Upper lobe of left lung (tissue), 6 donors: Measurements from ENCODE around the gene AKTIP. TPM values are rescaled to one million over a fixed set of nuclear protein-coding genes. Genes with fewer than 3 reads are reported as not detected.
"Not testable (repeated sequence)": the region's sequence is repeated elsewhere in the genome, so short reads cannot be mapped to it uniquely, and the experiment has no call there.

Source experiments
- ATAC-seq, 2 donors: fragments of 200-7000 bp; cut with Tn5 transposase; one replicate each; pipeline ENCODE4 v1.9.1; 2022; ENCODE audit warnings: mild to moderate bottlenecking in 2 of 2, moderate library complexity in 2 of 2; ENCODE audit not compliant: low FRiP score in 2 of 2
- DNase-seq, 2 donors: peaks; one replicate each; pipeline ENCODE4 v3.0.0-alpha.2; 2019 to 2020
- H3K27ac ChIP-seq, 4 donors: fragments of 200-600 bp; sonication (generic); one replicate each; pipeline ENCODE4 v1.5.1; 2016 to 2019
- H3K27me3 ChIP-seq, 4 donors: fragments of 200-600 bp; sonication (generic); one replicate each; pipeline ENCODE4 v1.5.1; 2017 to 2019
- H3K36me3 ChIP-seq, 4 donors: fragments of 200-600 bp; sonication (generic); one replicate each; pipeline ENCODE4 v1.5.1; 2016 to 2019
- H3K4me1 ChIP-seq, 4 donors: fragments of 200-600 bp; sonication (generic); one replicate each; pipeline ENCODE4 v1.5.1; 2018 to 2019
- H3K4me3 ChIP-seq, 4 donors: fragments of 200-600 bp; sonication (generic); one replicate each; pipeline ENCODE4 v1.5.1; 2017 to 2019; ENCODE audit warnings: mild to moderate bottlenecking in 2 of 4, moderate library complexity in 1 of 4
- H3K9me3 ChIP-seq, 4 donors: fragments of 200-600 bp; sonication (generic); one replicate each; pipeline ENCODE4 v1.5.1; 2018 to 2019
- CTCF ChIP-seq, 6 experiments: fragments of 450-650 bp in 4 of 6; fragments of 200-600 bp in 2 of 6; sonication (generic) in 2 of 6; IDR thresholded peaks; one replicate each; pipeline ENCODE4 v1.5.1; 2016 to 2019; ENCODE audit warnings: antibody characterized with exemption in 6 of 6
- EP300 ChIP-seq, 4 donors: sonication (generic); formaldehyde crosslinking; IDR thresholded peaks; one replicate each; pipeline ENCODE4 v1.5.1; 2017; ENCODE audit warnings: antibody characterized with exemption in 4 of 4, control low read depth in 2 of 4
- POLR2A ChIP-seq, 4 donors: fragments of 450-650 bp; IDR thresholded peaks; one replicate each; pipeline ENCODE4 v1.5.1; 2016 to 2017; ENCODE audit warnings: antibody characterized with exemption in 4 of 4, mild to moderate bottlenecking in 2 of 4
- POLR2AphosphoS5 ChIP-seq, 2 donors: sonication (generic); formaldehyde crosslinking; IDR thresholded peaks; one replicate each; pipeline ENCODE4 v1.5.1; 2017; ENCODE audit warnings: antibody characterized with exemption in 2 of 2
- WGBS, 2 donors: methylation state at CpG; one replicate each; pipeline ENCODE4 v1.1.5; 2017 to 2018; 5-methylcytosine and 5-hydroxymethylcytosine counted together
- total RNA-seq, 6 donors: library from RNA; depleted of rRNA in 4 of 6; stranded (reverse); fragments of >200 nt in 4 of 6; gene quantifications; one replicate each; pipeline versions ENCODE4 v1.1.0 to v1.2.1, GENCODE V29; 2016 to 2021
- donor health status: DM: no; HTN: no; CAD: no; lungs with moderate emphysema.
- donor health status: DM: no; HTN: yes; CAD: no; lungs with severe emphysema.

AKTIP gene
- total RNA-seq, 6 donors from 2014 or later = 35.6 to 61.3 (median 47.0) TPM

- H3K4me1 ChIP-seq = peaks cover 31 to 41% (median 35%) of the 10 kb centered on the region in 4 donors
- DNase-seq (no peak), ATAC-seq (no peak)
- H3K27ac ChIP-seq = peak overlapping the region in 3 of 4 donors; percentile 59 to 94 (median 73)
- WGBS, 2 donors = 80 to 89% methylated on average over 1 to 2 of the region's 2 CpGs
- no peak overlapping the region for H3K4me3 ChIP-seq
- H3K36me3 ChIP-seq = no peaks in the 10 kb centered on the region
- H3K9me3 ChIP-seq = no peaks in the 10 kb centered on the region
- no peaks in the 10 kb centered on the region for H3K27me3 ChIP-seq
- no peak for TF ChIP-seq POLR2AphosphoS5 (IDR thresholded peaks at IDR 0.05)
- TF ChIP-seq CTCF (IDR thresholded peaks at IDR 0.05) = no peak
- TF ChIP-seq EP300 (IDR thresholded peaks at IDR 0.05) = no peak
- no peak for TF ChIP-seq POLR2A (IDR thresholded peaks at IDR 0.05)
These were observed 12.8 kb upstream of the AKTIP start for GRCh38 chr16:53515811-53516210.

- ATAC-seq (peak in 1 of 2 donors; percentile 20), DNase-seq (no peak)
- Histone ChIP-seq H3K9me3 (no peaks in the 10 kb centered on the region), H3K27me3 (no peaks in the 10 kb centered on the region), H3K27ac (peak overlapping the region in 3 of 4 donors; percentile 59 to 94 (median 73)), H3K4me1 (peaks cover 37 to 47% (median 39%) of the 10 kb centered on the region in 4 donors), H3K4me3 (no peak overlapping the region), H3K36me3 (no peaks in the 10 kb centered on the region)
- 68 to 72% methylated on average over 4 to 6 of the region's 6 CpGs for WGBS, 2 donors
- TF ChIP-seq POLR2A (IDR thresholded peaks at IDR 0.05) = no peak
- no peak for TF ChIP-seq CTCF (IDR thresholded peaks at IDR 0.05)
- TF ChIP-seq EP300 (IDR thresholded peaks at IDR 0.05) = peak in 3 of 4 donors; percentile 73 to 94 (median 85)
- TF ChIP-seq POLR2AphosphoS5 (IDR thresholded peaks at IDR 0.05) = peak; percentile 68 to 86
These were observed 12.2 kb upstream of the AKTIP start for GRCh38 chr16:53515259-53515658.

- DNase-seq, H3K27ac ChIP-seq, H3K36me3 ChIP-seq, H3K9me3 ChIP-seq, H3K4me3 ChIP-seq, ATAC-seq, H3K27me3 ChIP-seq: not testable (repeated sequence)
- 96 to 100% methylated on average over 1 of the region's 1 CpG for WGBS, 2 donors
- H3K4me1 ChIP-seq = peaks cover 24 to 41% (median 29%) of the 10 kb centered on the region in 4 donors
These were observed 9.8 kb upstream of the AKTIP start for GRCh38 chr16:53512795-53513194.

- no peaks in the 10 kb centered on the region for H3K36me3 ChIP-seq
- TF ChIP-seq EP300 (IDR thresholded peaks at IDR 0.05) (no peak), POLR2A (IDR thresholded peaks at IDR 0.05) (peak in 1 of 4 donors; percentile 12), POLR2AphosphoS5 (IDR thresholded peaks at IDR 0.05) (no peak), CTCF (IDR thresholded peaks at IDR 0.05) (peak in 1 of 6 experiments; percentile 15)
- WGBS, 2 donors = 69 to 83% methylated on average over 10 to 11 of the region's 12 CpGs
- H3K9me3 ChIP-seq = no peaks in the 10 kb centered on the region
- no peak overlapping the region for H3K4me3 ChIP-seq
- H3K4me1 ChIP-seq = peaks cover 22 to 32% (median 23%) of the 10 kb centered on the region in 4 donors
- peak; percentile 21 to 45 for ATAC-seq
- DNase-seq = peak in 1 of 2 donors; percentile 57
- H3K27ac ChIP-seq = peak overlapping the region in 3 of 4 donors; percentile 25 to 60 (median 58)
- H3K27me3 ChIP-seq = no peaks in the 10 kb centered on the region
These were observed 8.6 kb upstream of the AKTIP start for GRCh38 chr16:53511403-53512280.

- 83 to 93% methylated on average over 6 of the region's 6 CpGs for WGBS, 2 donors
These were observed 8.0 kb upstream of the AKTIP start for GRCh38 chr16:53511084-53511402.

More at GRCh38 chr16:53511084-53511402, 8.0 kb upstream of the AKTIP start:
- Histone ChIP-seq H3K27ac (peak overlapping the region; percentile 21 to 60 (median 44)), H3K4me3 (no peak overlapping the region), H3K9me3 (no peaks in the 10 kb centered on the region), H3K4me1 (peaks cover 18 to 28% (median 21%) of the 10 kb centered on the region in 4 donors), H3K27me3 (no peaks in the 10 kb centered on the region), H3K36me3 (no peaks in the 10 kb centered on the region)
- DNase-seq (no peak), ATAC-seq (peak in 1 of 2 donors; percentile 80)
- TF ChIP-seq EP300 (IDR thresholded peaks at IDR 0.05) (no peak), POLR2AphosphoS5 (IDR thresholded peaks at IDR 0.05) (no peak), POLR2A (IDR thresholded peaks at IDR 0.05) (no peak), CTCF (IDR thresholded peaks at IDR 0.05) (no peak)
